Ammon's horn (tissue), 1 donor: ENCODE measurements around the gene OXER1.

Experiments
- DNase-seq: peaks from one replicate; pipeline ENCODE4 v3.0.0-alpha.2; 2016; ENCODE audit warnings: low spot score

The OXER1 gene

GRCh38 chr2:42764096-42764495, at the start of gene OXER1:
TSS of gene OXER1 (minus strand) at chr2:42764135. CDS start at chr2:42764062, 73 bp downstream.
- DNase-seq, result no peak

GRCh38 chr2:42812899-42813479, 49.1 kb upstream of the OXER1 start:
- no peak for DNase-seq

- peak; percentile 73 for DNase-seq
Observed at GRCh38 chr2:42810971-42811811, 47.3 kb upstream of the OXER1 start.

- DNase-seq, result peak; percentile 96
Observed at GRCh38 chr2:42810121-42810970, 46.4 kb upstream of the OXER1 start.

- peak; percentile 78 for DNase-seq
Observed at GRCh38 chr2:42809819-42810120, 45.8 kb upstream of the OXER1 start.

GRCh38 chr2:42809131-42809818, 45.3 kb upstream of the OXER1 start:
- DNase-seq, result no peak

GRCh38 chr2:42808301-42808700, 44.4 kb upstream of the OXER1 start:
- DNase-seq, result no peak

- DNase-seq, result no peak
Observed at GRCh38 chr2:42806786-42807185, 42.9 kb upstream of the OXER1 start.

GRCh38 chr2:42804891-42805290, 41.0 kb upstream of the OXER1 start:
- no peak for DNase-seq

- no peak for DNase-seq
Observed at GRCh38 chr2:42804338-42804737, 40.4 kb upstream of the OXER1 start.

GRCh38 chr2:42802150-42802549, 38.2 kb upstream of the OXER1 start:
- no peak for DNase-seq

- DNase-seq, result no peak
Observed at GRCh38 chr2:42801381-42801780, 37.4 kb upstream of the OXER1 start.

- DNase-seq, result no peak
Observed at GRCh38 chr2:42800981-42801380, 37.0 kb upstream of the OXER1 start.

- no peak for DNase-seq
Observed at GRCh38 chr2:42800461-42800962, 36.6 kb upstream of the OXER1 start.

GRCh38 chr2:42799881-42800280, 35.9 kb upstream of the OXER1 start:
- DNase-seq, result no peak

GRCh38 chr2:42797281-42797680, 33.3 kb upstream of the OXER1 start:
- DNase-seq, result no peak

GRCh38 chr2:42796427-42797248, 32.7 kb upstream of the OXER1 start:
- no peak for DNase-seq

GRCh38 chr2:42795841-42796301, 31.9 kb upstream of the OXER1 start:
- DNase-seq, result no peak

- no peak for DNase-seq
Observed at GRCh38 chr2:42795275-42795674, 31.3 kb upstream of the OXER1 start.

- no peak for DNase-seq
Observed at GRCh38 chr2:42794271-42795046, 30.5 kb upstream of the OXER1 start.
